ENCODE results near the gene KCNJ16. TPM values are rescaled to one million over a fixed set of nuclear protein-coding genes. Genes with fewer than 3 reads are reported as not detected.

KCNJ16 gene
- total RNA-seq, 4 donors from 2014 or later: 296 to 403 (median 324) TPM

- intact Hi-C loops (cut with DNase I): no loop called here
- Histone ChIP-seq H3K27ac (no peak overlapping the region), H3K36me3 (no peaks in the 10 kb centered on the region), H3K9me3 (no peaks in the 10 kb centered on the region), H3K4me1 (no peaks in the 10 kb centered on the region), H3K27me3 (no peaks in the 10 kb centered on the region), H3K4me3 (replicated peaks in 1 of 3) (no peak overlapping the region)
- WGBS, 2 donors: 77 to 88% methylated on average over 2 of the region's 2 CpGs
- no peak for DNase-seq
- TF ChIP-seq POLR2A (IDR thresholded peaks at IDR 0.05) (no peak), CTCF (IDR thresholded peaks at IDR 0.05) (no peak)
Measured at GRCh38 chr17:70172923-70173322, 97.9 kb downstream of the KCNJ16 start.

GRCh38 chr17:70173681-70174080 lies 98.7 kb downstream of the KCNJ16 start:
- Histone ChIP-seq H3K9me3 (no peaks in the 10 kb centered on the region), H3K4me3 (replicated peaks in 1 of 3) (no peak overlapping the region), H3K4me1 (no peaks in the 10 kb centered on the region), H3K27ac (no peak overlapping the region), H3K27me3 (no peaks in the 10 kb centered on the region), H3K36me3 (no peaks in the 10 kb centered on the region)
- 78 to 81% methylated on average over 4 of the region's 4 CpGs for WGBS, 2 donors
- intact Hi-C loops (cut with DNase I): no loop called here
- no peak for TF ChIP-seq CTCF (IDR thresholded peaks at IDR 0.05)
- no peak for TF ChIP-seq POLR2A (IDR thresholded peaks at IDR 0.05)
- DNase-seq: no peak

GRCh38 chr17:70181376-70181775 lies 106.4 kb downstream of the KCNJ16 start:
- H3K27ac ChIP-seq: no peak overlapping the region
- no peaks in the 10 kb centered on the region for H3K27me3 ChIP-seq
- H3K4me3 ChIP-seq (replicated peaks in 1 of 3): no peak overlapping the region
- no peak for DNase-seq
- WGBS, 2 donors: 90 to 92% methylated on average over 5 of the region's 5 CpGs
- no peaks in the 10 kb centered on the region for H3K9me3 ChIP-seq
- H3K36me3 ChIP-seq: no peaks in the 10 kb centered on the region
- TF ChIP-seq POLR2A (IDR thresholded peaks at IDR 0.05) (no peak), CTCF (IDR thresholded peaks at IDR 0.05) (no peak)
- H3K4me1 ChIP-seq: no peaks in the 10 kb centered on the region
- intact Hi-C loops (cut with DNase I): no loop called here

GRCh38 chr17:70181866-70182265 lies 106.8 kb downstream of the KCNJ16 start:
- Histone ChIP-seq H3K4me3 (replicated peaks in 1 of 3) (no peak overlapping the region), H3K27me3 (no peaks in the 10 kb centered on the region), H3K9me3 (no peaks in the 10 kb centered on the region), H3K4me1 (no peaks in the 10 kb centered on the region), H3K36me3 (no peaks in the 10 kb centered on the region), H3K27ac (no peak overlapping the region)
- 91 to 95% methylated on average over 3 of the region's 3 CpGs for WGBS, 2 donors
- no peak for DNase-seq
- no peak for TF ChIP-seq CTCF (IDR thresholded peaks at IDR 0.05)
- TF ChIP-seq POLR2A (IDR thresholded peaks at IDR 0.05): no peak
- intact Hi-C loops (cut with DNase I): no loop called here

GRCh38 chr17:70183508-70183907 lies 108.5 kb downstream of the KCNJ16 start:
- TF ChIP-seq POLR2A (IDR thresholded peaks at IDR 0.05) (no peak), CTCF (IDR thresholded peaks at IDR 0.05) (no peak)

More at GRCh38 chr17:70183508-70183907, 108.5 kb downstream of the KCNJ16 start:
- H3K27me3 ChIP-seq: no peaks in the 10 kb centered on the region
- no peaks in the 10 kb centered on the region for H3K9me3 ChIP-seq
- H3K27ac ChIP-seq: no peak overlapping the region
- 86 to 89% methylated on average over 4 of the region's 4 CpGs for WGBS, 2 donors
- H3K4me3 ChIP-seq (replicated peaks in 1 of 3): no peak overlapping the region
- H3K36me3 ChIP-seq: no peaks in the 10 kb centered on the region
- no peak for DNase-seq
- intact Hi-C loops (cut with DNase I): no loop called here
- H3K4me1 ChIP-seq: no peaks in the 10 kb centered on the region
